NB4 (cell line): ENCODE results near the gene ADGRG7.

Source experiments
- CTCF ChIP-seq: IDR thresholded peaks from one replicate; pipeline ENCODE4 v1.5.1; 2012; ENCODE audit warnings: low read depth, low read length
- MAX ChIP-seq: IDR thresholded peaks from 2 replicates; pipeline ENCODE4 v1.6.1; 2011; ENCODE audit warnings: low read depth, low read length
- POLR2A ChIP-seq: IDR thresholded peaks from 2 replicates; pipeline ENCODE4 v1.6.1; 2011; ENCODE audit warnings: mild to moderate bottlenecking; ENCODE audit not compliant: insufficient read length; ENCODE audit errors: extremely low read depth

DNA sequence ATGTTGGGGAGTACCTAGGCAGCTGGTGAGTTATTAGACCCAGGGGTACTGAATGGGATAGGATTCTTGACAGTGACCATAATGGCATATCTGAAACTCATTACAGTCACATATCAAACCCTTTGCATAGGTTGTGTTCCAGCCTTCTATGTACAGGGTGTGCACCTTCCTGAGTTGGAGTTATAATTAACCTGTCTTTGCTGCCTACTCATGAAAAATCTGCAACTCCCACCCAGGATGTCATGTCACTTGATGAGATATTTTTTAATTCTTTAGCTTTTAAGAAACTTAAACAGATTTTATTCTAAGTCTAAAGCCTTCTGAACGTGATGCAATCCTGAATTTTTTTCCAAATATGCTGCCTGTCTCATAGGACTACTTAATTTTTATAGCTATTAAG, 21.1 kb upstream of the ADGRG7 start:
- no peak for TF ChIP-seq POLR2A
- no peak for TF ChIP-seq CTCF
- TF ChIP-seq MAX = no peak
